DOHH2 (cell line): ENCODE measurements around the gene PDK4.
"Not testable (repeated sequence)": the region's sequence is repeated elsewhere in the genome, so short reads cannot be mapped to it uniquely, and the experiment has no call there.

Experiments
- H3F3A ChIP-seq: fragments of 200-600 bp; sonication (generic), shearing (Covaris generic); 2 replicates; pipeline ENCODE4 v1.6.0; 2016; ENCODE audit warnings: antibody characterized with exemption, mild to moderate bottlenecking; ENCODE audit not compliant: control insufficient read depth, insufficient read depth
- H3K27ac ChIP-seq: fragments of 200-600 bp; sonication (generic); 2 replicates; pipeline ENCODE4 v1.5.1; 2014; ENCODE audit warnings: low read depth, mild to moderate bottlenecking, low read length, moderate library complexity
- H3K27me3 ChIP-seq: fragments of 200-600 bp; sonication (generic); 2 replicates; pipeline ENCODE4 v1.6.1; 2014; ENCODE audit warnings: mild to moderate bottlenecking, low read length, mixed read lengths; ENCODE audit not compliant: control insufficient read depth
- H3K36me3 ChIP-seq: fragments of 200-600 bp; sonication (generic); 2 replicates; pipeline ENCODE4 v1.6.1; 2014; ENCODE audit warnings: mild to moderate bottlenecking, low read length, moderate library complexity, mixed read lengths; ENCODE audit not compliant: control insufficient read depth
- H3K4me1 ChIP-seq: fragments of 200-600 bp; sonication (generic); 2 replicates; pipeline ENCODE4 v1.6.1; 2014; ENCODE audit warnings: mild to moderate bottlenecking, low read length, mixed read lengths; ENCODE audit not compliant: control insufficient read depth
- H3K4me2 ChIP-seq: fragments of 200-600 bp; sonication (generic); 2 replicates; pipeline ENCODE4 v1.6.0; 2014; ENCODE audit warnings: mild to moderate bottlenecking, low read length, moderate library complexity
- H3K4me3 ChIP-seq: fragments of 200-600 bp; sonication (generic); 2 replicates; pipeline ENCODE4 v1.5.1; 2014; ENCODE audit warnings: mild to moderate bottlenecking, low read length, mixed read lengths
- H3K79me2 ChIP-seq: fragments of 200-600 bp; sonication (generic); 2 replicates; pipeline ENCODE4 v1.6.1; 2014; ENCODE audit warnings: mild to moderate bottlenecking, low read length, mixed read lengths; ENCODE audit not compliant: control insufficient read depth
- H3K9me2 ChIP-seq: fragments of 200-600 bp; sonication (generic); replicated peaks from 2 replicates; pipeline ENCODE4 v1.6.1; 2014; ENCODE audit warnings: mild to moderate bottlenecking, low read length, mixed read lengths; ENCODE audit not compliant: control insufficient read depth
- H3K9me3 ChIP-seq: fragments of 200-600 bp; sonication (generic); 2 replicates; pipeline ENCODE4 v1.6.1; 2014; ENCODE audit warnings: antibody characterized with exemption, low read length, mixed read lengths; ENCODE audit not compliant: control insufficient read depth, insufficient read depth
- H4K20me1 ChIP-seq: fragments of 200-600 bp; sonication (generic); 2 replicates; pipeline ENCODE4 v1.6.0; 2014; ENCODE audit warnings: low read depth, mild to moderate bottlenecking, antibody characterized with exemption, low read length, moderate library complexity; ENCODE audit not compliant: control insufficient read depth, insufficient read depth
- CTCF ChIP-seq: fragments of 200-600 bp; sonication (generic); IDR thresholded peaks from one replicate; pipeline ENCODE4 v1.5.1; 2014; ENCODE audit warnings: antibody characterized with exemption, mild to moderate bottlenecking, low read depth, low read length; ENCODE audit not compliant: poor library complexity, severe bottlenecking
- EZH2phosphoT487 ChIP-seq: fragments of 200-600 bp; sonication (generic); IDR thresholded peaks from 2 replicates; pipeline ENCODE4 v1.6.1; 2017; ENCODE audit warnings: borderline replicate concordance, mild to moderate bottlenecking, antibody characterized with exemption, low read length, moderate library complexity, mixed read lengths

The PDK4 gene

GRCh38 chr7:95553939-95554338 is 42.4 kb downstream of the PDK4 start:
- no peak overlapping the region for H3K4me3 ChIP-seq
- TF ChIP-seq EZH2phosphoT487, result no peak
- no peak for TF ChIP-seq CTCF
- H3F3A ChIP-seq, result no peaks in the 10 kb centered on the region
- no peaks in the 10 kb centered on the region for H3K9me3 ChIP-seq
- H3K36me3 ChIP-seq, result no peaks in the 10 kb centered on the region
- no peak overlapping the region for H3K27ac ChIP-seq
- H3K4me1 ChIP-seq, result no peaks in the 10 kb centered on the region
- H3K4me2 ChIP-seq, result no peak overlapping the region
- H3K9me2 ChIP-seq, result no peaks in the 10 kb centered on the region; the same call in 1 of the 2 replicates
- no peaks in the 10 kb centered on the region for H3K79me2 ChIP-seq
- H3K27me3 ChIP-seq, result no peaks in the 10 kb centered on the region
- no peaks in the 10 kb centered on the region for H4K20me1 ChIP-seq

GRCh38 chr7:95552010-95552926 is 44.0 kb downstream of the PDK4 start:
- not testable (repeated sequence) for H3K4me2 ChIP-seq, H3K36me3 ChIP-seq, H3K27me3 ChIP-seq, H3K27ac ChIP-seq, H3K9me3 ChIP-seq, H3K9me2 ChIP-seq, H3K4me3 ChIP-seq, H3F3A ChIP-seq, H3K79me2 ChIP-seq, H3K4me1 ChIP-seq, H4K20me1 ChIP-seq

- H3K4me1 ChIP-seq, result no peaks in the 10 kb centered on the region
- no peak overlapping the region for H3K27ac ChIP-seq
- no peaks in the 10 kb centered on the region for H3K9me3 ChIP-seq
Measured at GRCh38 chr7:95550546-95550945, 45.8 kb downstream of the PDK4 start.

More at GRCh38 chr7:95550546-95550945, 45.8 kb downstream of the PDK4 start:
- Histone ChIP-seq H3K9me2 (no peaks in the 10 kb centered on the region), H3K4me2 (no peak overlapping the region), H3F3A (no peaks in the 10 kb centered on the region), H3K27me3 (no peaks in the 10 kb centered on the region), H3K79me2 (no peaks in the 10 kb centered on the region), H3K4me3 (no peak overlapping the region), H3K36me3 (no peaks in the 10 kb centered on the region), H4K20me1 (no peaks in the 10 kb centered on the region)
- TF ChIP-seq CTCF (no peak), EZH2phosphoT487 (no peak)
